ENCODE data around the gene NBDY.
A peak's percentile ranks its signal among the peaks of the same experiment; 100 is the strongest.
"Not testable (repeated sequence)": the region's sequence is repeated elsewhere in the genome, so short reads cannot be mapped to it uniquely, and the experiment has no call there.

Gene NBDY

GRCh38 chrX:56772675-56773521 is 43.9 kb downstream of the NBDY start:
- H3K27me3 Mint-ChIP-seq; H3K27ac Mint-ChIP-seq; H3K9me3 Mint-ChIP-seq; DNase-seq; H3K36me3 Mint-ChIP-seq (ENCODE audit: low read depth); H3K4me3 Mint-ChIP-seq; H3K4me1 Mint-ChIP-seq (ENCODE audit: low read depth): not testable (repeated sequence)

- not testable (repeated sequence) for H3K9me3 Mint-ChIP-seq; H3K4me3 Mint-ChIP-seq; DNase-seq; H3K4me1 Mint-ChIP-seq (ENCODE audit: low read depth); H3K27me3 Mint-ChIP-seq; H3K36me3 Mint-ChIP-seq (ENCODE audit: low read depth); H3K27ac Mint-ChIP-seq
Observed at GRCh38 chrX:56773522-56774060, 44.5 kb downstream of the NBDY start.

GRCh38 chrX:56778099-56778923 is 49.3 kb downstream of the NBDY start:
- peaks cover 27% of the 10 kb centered on the region for H3K4me1 Mint-ChIP-seq (ENCODE audit: low read depth)
- H3K9me3 Mint-ChIP-seq; H3K27me3 Mint-ChIP-seq; H3K27ac Mint-ChIP-seq; H3K36me3 Mint-ChIP-seq (ENCODE audit: low read depth); DNase-seq; H3K4me3 Mint-ChIP-seq: not testable (repeated sequence)

- not testable (repeated sequence) for H3K27me3 Mint-ChIP-seq; H3K9me3 Mint-ChIP-seq; H3K27ac Mint-ChIP-seq; H3K4me3 Mint-ChIP-seq; H3K36me3 Mint-ChIP-seq (ENCODE audit: low read depth); DNase-seq
- H3K4me1 Mint-ChIP-seq (ENCODE audit: low read depth), result peaks cover 30% of the 10 kb centered on the region
Observed at GRCh38 chrX:56778924-56779468, 50.0 kb downstream of the NBDY start.

GRCh38 chrX:56780681-56781649 is 51.9 kb downstream of the NBDY start:
- not testable (repeated sequence) for H3K36me3 Mint-ChIP-seq (ENCODE audit: low read depth); H3K4me3 Mint-ChIP-seq; DNase-seq; H3K27me3 Mint-ChIP-seq; H3K9me3 Mint-ChIP-seq
- H3K27ac Mint-ChIP-seq, result peak overlapping the region; percentile 39
- H3K4me1 Mint-ChIP-seq (ENCODE audit: low read depth), result peaks cover 30% of the 10 kb centered on the region

GRCh38 chrX:56782352-56782751 is 53.3 kb downstream of the NBDY start:
- no peaks in the 10 kb centered on the region for H3K9me3 Mint-ChIP-seq
- H3K27ac Mint-ChIP-seq, result peak overlapping the region; percentile 58
- peaks cover 40% of the 10 kb centered on the region for H3K4me1 Mint-ChIP-seq (ENCODE audit: low read depth)
- peak overlapping the region; percentile 84 for H3K4me3 Mint-ChIP-seq
- H3K27me3 Mint-ChIP-seq, result no peaks in the 10 kb centered on the region
- no peak for DNase-seq
- peaks cover 6% of the 10 kb centered on the region for H3K36me3 Mint-ChIP-seq (ENCODE audit: low read depth)

GRCh38 chrX:56782791-56783449 is 53.9 kb downstream of the NBDY start:
- Mint-ChIP-seq H3K27me3 (no peaks in the 10 kb centered on the region), H3K9me3 (no peaks in the 10 kb centered on the region), H3K36me3 (ENCODE audit: low read depth) (peaks cover 6% of the 10 kb centered on the region), H3K4me1 (ENCODE audit: low read depth) (peaks cover 40% of the 10 kb centered on the region), H3K4me3 (peak overlapping the region; percentile 84), H3K27ac (peak overlapping the region; percentile 58)
- DNase-seq, result no peak

GRCh38 chrX:56783450-56783831 is 54.4 kb downstream of the NBDY start:
- peak overlapping the region; percentile 58 for H3K27ac Mint-ChIP-seq
- peaks cover 6% of the 10 kb centered on the region for H3K36me3 Mint-ChIP-seq (ENCODE audit: low read depth)

GRCh38 chrX:56783996-56784620 is 55.1 kb downstream of the NBDY start:
- DNase-seq, result no peak
- peaks cover 50% of the 10 kb centered on the region for H3K4me1 Mint-ChIP-seq (ENCODE audit: low read depth)
- no peaks in the 10 kb centered on the region for H3K9me3 Mint-ChIP-seq
- no peaks in the 10 kb centered on the region for H3K27me3 Mint-ChIP-seq
- no peak overlapping the region for H3K27ac Mint-ChIP-seq
- H3K4me3 Mint-ChIP-seq, result no peak overlapping the region
- H3K36me3 Mint-ChIP-seq (ENCODE audit: low read depth), result peaks cover 9% of the 10 kb centered on the region

More at GRCh38 chrX:56783450-56783831, 54.4 kb downstream of the NBDY start:
- Mint-ChIP-seq H3K9me3 (no peaks in the 10 kb centered on the region), H3K4me1 (ENCODE audit: low read depth) (peaks cover 44% of the 10 kb centered on the region), H3K27me3 (no peaks in the 10 kb centered on the region), H3K4me3 (peak overlapping the region; percentile 84)
- DNase-seq, result peak; percentile 86

- Mint-ChIP-seq H3K27ac (no peak overlapping the region), H3K4me1 (ENCODE audit: low read depth) (peaks cover 50% of the 10 kb centered on the region), H3K27me3 (no peaks in the 10 kb centered on the region), H3K36me3 (ENCODE audit: low read depth) (peaks cover 9% of the 10 kb centered on the region), H3K9me3 (no peaks in the 10 kb centered on the region), H3K4me3 (no peak overlapping the region)
- no peak for DNase-seq
Observed at GRCh38 chrX:56784666-56785065, 55.6 kb downstream of the NBDY start.

- Mint-ChIP-seq H3K9me3 (no peaks in the 10 kb centered on the region), H3K4me3 (no peak overlapping the region), H3K4me1 (ENCODE audit: low read depth) (peaks cover 50% of the 10 kb centered on the region), H3K36me3 (ENCODE audit: low read depth) (peaks cover 13% of the 10 kb centered on the region), H3K27me3 (no peaks in the 10 kb centered on the region), H3K27ac (no peak overlapping the region)
- DNase-seq, result no peak
Observed at GRCh38 chrX:56785442-56785841, 56.4 kb downstream of the NBDY start.

- Mint-ChIP-seq H3K27me3 (no peaks in the 10 kb centered on the region), H3K4me1 (ENCODE audit: low read depth) (peaks cover 40% of the 10 kb centered on the region), H3K27ac (peak overlapping the region; percentile 19), H3K9me3 (no peaks in the 10 kb centered on the region), H3K36me3 (ENCODE audit: low read depth) (peaks cover 17% of the 10 kb centered on the region), H3K4me3 (no peak overlapping the region)
- DNase-seq, result peak; percentile 27
Observed at GRCh38 chrX:56786889-56787733, 58.1 kb downstream of the NBDY start.
